ENCODE data around the gene PDE10A.
"Not testable (repeated sequence)": the region's sequence is repeated elsewhere in the genome, so short reads cannot be mapped to it uniquely, and the experiment has no call there.

Gene PDE10A

DNA sequence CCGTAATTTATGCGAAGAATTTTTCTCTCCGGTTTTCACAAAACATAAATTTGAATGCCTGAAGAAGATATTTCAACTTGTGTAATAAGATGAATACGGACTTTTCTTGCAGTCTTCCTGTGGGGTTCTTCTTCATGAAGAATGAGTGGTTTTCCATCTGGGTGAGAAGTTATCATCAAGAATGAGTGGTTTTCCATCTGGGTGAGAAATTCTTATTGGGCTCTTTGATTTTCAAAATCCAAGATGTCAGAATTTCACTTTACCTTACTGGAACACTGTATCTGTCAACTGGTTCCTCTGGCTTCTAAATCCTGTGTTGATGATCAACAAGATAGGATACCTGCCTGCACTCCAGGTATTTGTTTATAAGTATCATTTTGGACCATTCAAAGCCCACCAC is 193.6 kb downstream of the PDE10A start:
- no peak for DNase-seq (ENCODE audit: low spot score)

- DNase-seq (ENCODE audit: low spot score), result no peak
Observed at GRCh38 chr6:165468340-165469235, 194.5 kb downstream of the PDE10A start.

DNA sequence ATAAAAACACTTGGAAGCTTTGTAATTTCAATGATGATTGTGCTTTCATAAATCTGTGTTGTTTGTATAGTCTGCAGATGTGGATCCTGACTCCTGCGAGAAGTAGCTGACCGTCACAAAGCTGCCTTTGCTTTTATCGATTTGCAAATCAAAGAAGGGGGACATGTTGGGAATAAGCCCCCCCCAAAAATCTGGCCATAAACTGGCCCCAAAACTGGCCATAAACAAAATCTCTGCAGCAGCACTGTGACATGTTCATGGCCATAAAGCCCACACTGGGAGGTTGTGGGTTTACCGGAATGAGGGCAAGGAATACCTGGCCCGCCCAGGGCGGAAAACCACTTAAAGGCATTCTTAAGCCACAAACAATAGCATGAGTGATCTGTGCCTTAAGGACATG is 199.5 kb downstream of the PDE10A start:
- DNase-seq (ENCODE audit: low spot score), result not testable (repeated sequence)

DNA sequence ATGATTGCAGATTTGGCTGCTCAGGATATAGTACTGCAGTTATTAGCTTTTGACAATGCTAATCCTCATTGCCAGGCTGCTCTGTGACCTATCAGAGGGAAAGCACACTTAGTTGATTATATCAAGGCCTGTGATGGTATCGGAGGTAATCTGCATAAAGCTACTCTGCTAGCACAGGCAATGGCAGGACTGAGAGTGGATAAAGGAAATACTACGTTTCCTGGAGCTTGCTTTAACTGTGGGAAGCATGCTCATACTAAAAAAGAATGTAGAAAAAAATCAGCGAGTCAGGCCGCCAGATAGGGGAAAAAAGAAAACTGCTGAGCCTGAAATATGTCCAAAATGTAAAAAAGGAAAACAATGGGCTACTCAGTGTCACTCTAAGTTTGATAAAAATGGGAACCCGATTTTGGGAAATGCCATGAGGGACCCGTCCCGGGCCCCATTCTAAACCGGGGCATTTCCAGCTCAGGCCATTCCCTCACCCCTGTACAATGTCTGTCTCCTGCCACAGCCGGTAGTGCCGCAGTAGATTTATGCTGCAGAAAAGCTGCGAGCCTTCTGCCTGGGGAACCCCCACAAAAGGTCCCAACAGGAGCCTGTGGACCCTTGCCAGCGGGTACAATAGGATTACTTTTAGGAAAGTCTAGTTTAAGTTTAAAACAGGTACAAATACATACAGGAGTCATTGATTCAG is 203.3 kb downstream of the PDE10A start:
- not testable (repeated sequence) for DNase-seq (ENCODE audit: low spot score)

GRCh38 chr6:165458134-165458533 is 204.9 kb downstream of the PDE10A start:
- no peak for DNase-seq (ENCODE audit: low spot score)

GRCh38 chr6:165456286-165456685 is 206.8 kb downstream of the PDE10A start:
- no peak for DNase-seq (ENCODE audit: low spot score)

DNA sequence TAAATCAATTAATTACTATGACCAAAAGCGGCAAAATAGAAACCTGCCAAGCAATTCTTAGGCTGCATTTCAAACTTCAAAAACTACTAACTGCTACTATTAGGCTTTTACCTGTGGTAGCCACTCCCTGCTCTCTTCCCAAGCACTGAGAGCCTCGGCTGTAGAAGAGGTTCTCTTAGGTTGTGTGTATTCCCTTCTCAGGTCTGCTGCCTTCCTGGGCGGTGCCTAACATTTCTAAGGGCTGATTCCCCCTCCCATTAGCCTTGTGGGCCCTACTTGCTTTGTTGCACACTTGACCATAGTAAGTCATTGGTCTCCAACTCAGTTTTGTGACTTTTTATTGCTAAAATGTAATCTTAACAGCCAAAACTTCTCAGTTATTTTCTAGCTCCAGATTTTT is 207.6 kb downstream of the PDE10A start:
- no peak for DNase-seq (ENCODE audit: low spot score)

GRCh38 chr6:165453395-165453794 is 209.6 kb downstream of the PDE10A start:
- no peak for DNase-seq (ENCODE audit: low spot score)

GRCh38 chr6:165451838-165452237 is 211.2 kb downstream of the PDE10A start:
- no peak for DNase-seq (ENCODE audit: low spot score)

DNA sequence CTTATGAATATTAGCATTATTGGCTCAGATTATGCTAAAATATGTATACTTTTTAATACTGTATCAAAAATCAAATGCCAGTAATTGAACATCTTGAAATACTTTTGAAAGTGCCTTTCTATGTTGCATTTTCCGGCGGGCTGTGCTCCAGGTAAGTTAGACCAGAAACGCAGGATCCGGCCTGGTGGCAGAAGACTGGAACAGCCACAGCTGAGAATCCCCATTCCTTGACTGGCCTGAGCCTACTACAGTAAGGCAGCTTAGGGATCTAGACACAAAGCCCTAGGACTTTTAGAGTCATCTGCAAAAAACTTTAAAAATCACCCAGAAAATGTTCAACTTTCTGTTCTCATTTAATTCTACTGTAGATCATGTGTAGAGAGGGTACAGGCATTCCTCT is 214.8 kb downstream of the PDE10A start:
- no peak for DNase-seq (ENCODE audit: low spot score)

DNA sequence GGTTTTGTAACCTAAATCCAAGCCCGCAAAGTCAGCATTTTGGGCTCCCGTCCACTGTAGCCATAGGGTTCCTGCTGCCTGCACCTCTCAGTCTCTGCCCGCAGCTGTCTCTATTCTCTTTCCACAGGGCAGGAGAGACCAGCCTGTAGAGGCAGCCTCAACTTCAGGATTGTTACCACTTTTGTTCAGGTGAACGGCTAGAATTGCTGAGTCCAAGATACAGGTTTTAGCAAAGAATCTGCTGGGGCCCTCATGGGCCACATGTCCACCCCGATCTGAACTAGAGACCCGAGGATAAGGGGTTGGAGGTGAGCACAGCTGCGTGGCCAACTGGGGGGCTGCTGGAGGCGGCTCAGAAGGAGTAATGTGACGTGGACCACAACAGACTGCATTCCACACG is 215.9 kb downstream of the PDE10A start:
- no peak for DNase-seq (ENCODE audit: low spot score)

GRCh38 chr6:165446331-165446730 is 216.7 kb downstream of the PDE10A start:
- DNase-seq (ENCODE audit: low spot score), result no peak

DNA sequence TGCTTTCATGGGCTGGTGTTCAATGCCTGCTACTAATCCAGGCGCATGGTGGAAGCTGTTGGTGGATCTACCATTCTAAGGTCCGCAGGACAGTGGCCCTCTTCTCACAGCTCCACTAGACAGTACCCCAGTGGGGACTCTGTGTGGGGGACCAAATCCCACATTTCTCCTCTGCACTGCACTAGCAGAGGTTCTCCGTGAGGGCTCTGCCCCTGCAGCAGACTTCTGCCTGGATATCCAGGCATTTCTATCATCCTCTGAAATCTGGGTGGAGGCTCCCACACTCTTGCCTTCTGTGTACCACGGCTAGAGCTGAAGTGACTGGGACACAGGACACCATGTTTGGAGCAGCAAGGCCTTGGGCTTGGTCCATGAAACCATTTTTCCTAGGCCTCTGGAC is 219.6 kb downstream of the PDE10A start:
- DNase-seq (ENCODE audit: low spot score), result no peak

GRCh38 chr6:165441181-165441580 is 221.9 kb downstream of the PDE10A start:
- DNase-seq (ENCODE audit: low spot score), result no peak

- no peak for DNase-seq (ENCODE audit: low spot score)
Observed at GRCh38 chr6:165439928-165440554, 223.0 kb downstream of the PDE10A start.

GRCh38 chr6:165426892-165427291 is 236.1 kb downstream of the PDE10A start:
- no peak for DNase-seq (ENCODE audit: low spot score)

DNA sequence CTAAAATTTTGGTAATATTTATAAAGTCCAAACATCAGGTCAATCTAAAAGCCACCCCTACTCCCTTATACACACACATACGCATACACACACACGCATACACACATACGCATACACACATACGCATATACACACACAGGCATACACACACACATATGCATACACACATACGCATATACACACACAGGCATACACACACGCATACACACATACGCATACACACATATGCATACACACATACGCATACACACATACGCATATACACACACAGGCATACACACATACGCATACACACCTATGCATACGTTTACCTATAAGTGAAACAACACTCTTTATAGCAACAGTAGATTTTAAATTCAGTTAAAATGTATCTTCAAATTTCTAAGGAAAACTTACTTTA is 240.8 kb downstream of the PDE10A start:
- no peak for DNase-seq (ENCODE audit: low spot score)

GRCh38 chr6:165417278-165417865 is 245.7 kb downstream of the PDE10A start:
- no peak for DNase-seq (ENCODE audit: low spot score)

DNA sequence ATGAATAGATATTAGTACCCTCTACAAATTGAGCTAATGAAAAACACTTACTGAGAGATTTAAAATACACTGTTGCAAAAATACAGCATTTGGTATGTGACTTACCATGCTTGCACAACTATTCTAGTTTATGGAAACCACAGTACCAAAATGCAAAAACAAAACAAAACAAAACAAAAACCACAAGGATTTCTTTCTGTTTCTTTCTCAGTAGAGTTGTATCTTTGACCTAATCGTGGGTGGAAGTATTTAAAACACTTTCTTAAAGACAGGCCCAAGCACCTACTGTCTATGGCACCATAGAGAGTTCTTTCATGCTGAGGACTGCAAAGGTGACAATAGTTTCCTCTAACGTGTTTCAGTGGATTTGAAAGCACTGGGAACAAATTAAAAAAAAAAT is 258.3 kb downstream of the PDE10A start:
- DNase-seq (ENCODE audit: low spot score), result no peak

GRCh38 chr6:165404296-165404695 is 258.7 kb downstream of the PDE10A start:
- no peak for DNase-seq (ENCODE audit: low spot score)

DNA sequence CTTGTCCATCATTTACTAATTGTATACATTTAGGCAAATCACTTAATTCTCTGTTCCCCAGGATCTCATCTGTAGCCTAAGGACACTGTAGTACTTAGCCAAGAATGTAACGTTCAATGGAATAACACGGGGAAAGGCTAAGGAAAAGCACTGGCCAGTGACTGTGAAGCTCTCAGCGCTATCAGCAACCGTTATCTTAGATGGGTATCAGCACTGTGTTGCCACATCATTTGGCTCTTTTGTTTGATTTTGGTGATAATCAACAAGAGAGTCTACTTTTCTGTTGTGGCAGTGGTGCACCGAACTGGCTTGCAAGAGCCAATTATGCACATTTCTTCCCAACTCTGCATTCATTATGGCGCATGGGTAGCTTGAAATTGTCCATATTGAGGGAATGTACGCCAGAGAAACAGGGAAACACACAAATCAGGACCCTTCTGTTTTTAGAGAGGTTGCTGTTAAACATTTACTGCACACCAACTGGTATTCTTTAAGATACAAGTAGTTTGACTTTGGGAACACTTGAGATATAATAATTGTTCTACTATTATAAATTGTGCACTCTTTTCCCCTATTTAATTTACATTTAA is 259.9 kb downstream of the PDE10A start:
- no peak for DNase-seq (ENCODE audit: low spot score)

DNA sequence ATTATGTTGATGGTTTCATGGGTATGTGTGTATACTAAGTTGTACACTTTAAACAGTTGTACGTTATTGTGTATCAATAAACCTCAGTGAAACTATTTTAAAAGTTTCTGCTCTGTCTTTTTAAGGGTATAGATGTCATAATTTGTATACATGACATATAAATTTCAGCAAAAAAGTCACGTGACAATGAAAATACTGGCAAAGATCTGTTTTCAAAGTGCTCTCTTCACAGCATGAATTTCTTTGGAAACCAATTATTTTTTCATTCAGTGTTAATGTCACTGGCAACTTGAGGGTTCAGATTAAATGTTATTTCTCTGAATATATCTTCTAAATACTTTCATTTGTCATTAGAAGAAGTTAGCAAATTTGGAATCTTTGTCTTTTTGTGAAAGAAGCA is 261.9 kb downstream of the PDE10A start:
- DNase-seq (ENCODE audit: low spot score), result no peak

Measured in putamen (tissue), 1 donor.